PC-9 (cell line): ENCODE measurements around the gene ZNF860. TPM values are rescaled to one million over a fixed set of nuclear protein-coding genes. Genes with fewer than 3 reads are reported as not detected.

Experiments used
- BruUV-seq: library from RNA; stranded (reverse); fragments of 400-500 nt; replicated peaks from 2 replicates; lab custom pipeline; 2021; lab: Mats Ljungman, UMichigan
- CTCF ChIA-PET: fragments of 300-600 bp; sonication (Branson Sonifier 250); formaldehyde crosslinking; loops from one replicate; lab custom pipeline; 2022; ENCODE audit warnings: antibody characterized with exemption; lab: Charles Lee
- POLR2A ChIA-PET: fragments of 300-600 bp; sonication (Branson Sonifier 250); formaldehyde crosslinking; loops from one replicate; lab custom pipeline; 2022; ENCODE audit warnings: antibody characterized with exemption; ENCODE audit not compliant: unreplicated experiment; lab: Charles Lee
- DNase-seq, 2 experiments: peaks; one replicate each; pipeline versions ENCODE4 v3.0.0 to v3.0.0-alpha.2; 2015 to 2022; ENCODE audit warnings: mixed read lengths in 1 of 2
- H2AFZ ChIP-seq: fragments of 200-600 bp; sonication (generic); 2 replicates; pipeline ENCODE4 v1.8.1; 2017; ENCODE audit warnings: antibody characterized with exemption
- H3F3A ChIP-seq: fragments of 200-600 bp; sonication (generic); 2 replicates; pipeline ENCODE4 v1.8.1; 2017; ENCODE audit warnings: antibody characterized with exemption, mild to moderate bottlenecking, low read depth; ENCODE audit not compliant: insufficient read depth
- H3K27ac ChIP-seq: fragments of 200-600 bp; sonication (generic); 2 replicates; pipeline ENCODE4 v1.6.1; 2016; ENCODE audit warnings: mixed run types
- H3K27me3 ChIP-seq: fragments of 200-600 bp; sonication (generic); 2 replicates; pipeline ENCODE4 v1.6.1; 2016; ENCODE audit warnings: low read depth, mixed run types; ENCODE audit not compliant: insufficient read depth
- H3K36me3 ChIP-seq: fragments of 200-600 bp; sonication (generic); 2 replicates; pipeline ENCODE4 v1.6.1; 2016; ENCODE audit warnings: low read depth, mixed run types
- H3K4me1 ChIP-seq: fragments of 200-600 bp; sonication (generic); replicated peaks from 2 replicates; pipeline ENCODE4 v1.6.1; 2016; ENCODE audit warnings: mixed run types; ENCODE audit not compliant: insufficient read depth
- H3K4me2 ChIP-seq: fragments of 200-600 bp; sonication (generic); 2 replicates; pipeline ENCODE4 v1.6.1; 2017; ENCODE audit warnings: mixed run types
- H3K4me3 ChIP-seq: fragments of 200-600 bp; sonication (generic); 2 replicates; pipeline ENCODE4 v1.6.1; 2016; ENCODE audit warnings: mixed run types
- H3K79me2 ChIP-seq: fragments of 200-600 bp; sonication (generic); 2 replicates; pipeline ENCODE4 v1.6.1; 2017; ENCODE audit warnings: low read depth, mixed run types
- H3K9me2 ChIP-seq: fragments of 200-600 bp; sonication (generic); 2 replicates; pipeline ENCODE4 v1.8.1; 2017; ENCODE audit warnings: mild to moderate bottlenecking; ENCODE audit not compliant: insufficient read depth
- H3K9me3 ChIP-seq: fragments of 200-600 bp; sonication (generic); 2 replicates; pipeline ENCODE4 v1.8.1; 2016; ENCODE audit warnings: low read depth; ENCODE audit not compliant: insufficient read depth
- H4K20me1 ChIP-seq: fragments of 200-600 bp; sonication (generic); 2 replicates; pipeline ENCODE4 v1.8.1; 2017; ENCODE audit not compliant: insufficient read depth
- CTCF ChIP-seq: fragments of 200-600 bp; sonication (generic); conservative IDR thresholded peaks from 2 replicates; pipeline ENCODE4 v1.6.1; 2017; ENCODE audit warnings: mixed run types, antibody characterized with exemption, mild to moderate bottlenecking, moderate library complexity
- EZH2 ChIP-seq: fragments of 200-600 bp; sonication (generic); IDR thresholded peaks from 2 replicates; pipeline ENCODE4 v1.8.0; 2017; ENCODE audit warnings: antibody characterized with exemption, low read depth
- intact Hi-C: fragments of 100-400 bp; cut with micrococcal nuclease; formaldehyde crosslinking; loops from one replicate; pipeline ENCODE4 v1.10.0; 2022; ENCODE audit not compliant: unreplicated experiment
- total RNA-seq: library from RNA; stranded (reverse); gene quantifications from 2 replicates; pipeline ENCODE4 v1.2.3, GENCODE V29; 2021

The ZNF860 gene
- total RNA-seq, 1 experiment from 2014 or later: 5.3 TPM

GRCh38 chr3:31996195-31996594 lies 14.6 kb downstream of the ZNF860 start:
- CTCF ChIA-PET: no interaction called here
- H3K27me3 ChIP-seq: no peaks in the 10 kb centered on the region

GRCh38 chr3:31997500-31997899 lies 15.9 kb downstream of the ZNF860 start:
- Histone ChIP-seq H3K27me3 (no peaks in the 10 kb centered on the region), H3K4me1 (no peaks in the 10 kb centered on the region), H3K36me3 (no peaks in the 10 kb centered on the region), H3K4me2 (no peak overlapping the region), H4K20me1 (no peaks in the 10 kb centered on the region), H3F3A (no peaks in the 10 kb centered on the region), H3K79me2 (no peaks in the 10 kb centered on the region), H3K9me3 (no peaks in the 10 kb centered on the region), H2AFZ (no peak overlapping the region), H3K27ac (no peak overlapping the region), H3K9me2 (no peaks in the 10 kb centered on the region), H3K4me3 (no peak overlapping the region)
- POLR2A ChIA-PET: no interaction called here
- CTCF ChIA-PET: no interaction called here
- no TSS peak for BruUV-seq
- TF ChIP-seq EZH2: no peak
- TF ChIP-seq CTCF: no peak
- intact Hi-C loops: no loop called here
- no peak for DNase-seq

More at GRCh38 chr3:31996195-31996594, 14.6 kb downstream of the ZNF860 start:
- Histone ChIP-seq H3K9me3 (no peaks in the 10 kb centered on the region), H3K9me2 (no peaks in the 10 kb centered on the region), H3F3A (no peaks in the 10 kb centered on the region), H3K36me3 (no peaks in the 10 kb centered on the region), H3K79me2 (no peaks in the 10 kb centered on the region), H3K4me1 (no peaks in the 10 kb centered on the region), H3K4me2 (no peak overlapping the region), H4K20me1 (no peaks in the 10 kb centered on the region), H3K4me3 (no peak overlapping the region), H2AFZ (no peak overlapping the region), H3K27ac (no peak overlapping the region)
- POLR2A ChIA-PET: no interaction called here
- TF ChIP-seq EZH2 (no peak), CTCF (no peak)
- no peak for DNase-seq
- BruUV-seq: no TSS peak
- intact Hi-C loops: no loop called here

- CTCF ChIA-PET: no interaction called here
- BruUV-seq: no TSS peak
Observed at GRCh38 chr3:31999907-32000439, 18.4 kb downstream of the ZNF860 start.

GRCh38 chr3:32000877-32001276 lies 19.3 kb downstream of the ZNF860 start:
- no peak for DNase-seq
- TF ChIP-seq EZH2 (no peak), CTCF (no peak)
- Histone ChIP-seq H3K27me3 (no peaks in the 10 kb centered on the region), H3K9me2 (no peaks in the 10 kb centered on the region), H2AFZ (no peak overlapping the region), H3K9me3 (no peaks in the 10 kb centered on the region), H4K20me1 (no peaks in the 10 kb centered on the region), H3K36me3 (no peaks in the 10 kb centered on the region), H3F3A (no peaks in the 10 kb centered on the region), H3K79me2 (no peaks in the 10 kb centered on the region), H3K4me1 (no peaks in the 10 kb centered on the region), H3K4me3 (no peak overlapping the region), H3K4me2 (no peak overlapping the region), H3K27ac (no peak overlapping the region)
- BruUV-seq: no TSS peak
- intact Hi-C loops: no loop called here
- CTCF ChIA-PET: no interaction called here
- POLR2A ChIA-PET: no interaction called here

More at GRCh38 chr3:31999907-32000439, 18.4 kb downstream of the ZNF860 start:
- no peak for DNase-seq
- Histone ChIP-seq H3K9me2 (no peaks in the 10 kb centered on the region), H3K36me3 (no peaks in the 10 kb centered on the region), H3K9me3 (no peaks in the 10 kb centered on the region), H3K27ac (no peak overlapping the region), H2AFZ (no peak overlapping the region), H3K4me1 (no peaks in the 10 kb centered on the region), H3K27me3 (no peaks in the 10 kb centered on the region), H3F3A (no peaks in the 10 kb centered on the region), H3K79me2 (no peaks in the 10 kb centered on the region), H3K4me3 (no peak overlapping the region), H3K4me2 (no peak overlapping the region), H4K20me1 (no peaks in the 10 kb centered on the region)
- POLR2A ChIA-PET: no interaction called here
- intact Hi-C loops: no loop called here
- TF ChIP-seq EZH2: no peak
